GM18519 (cell line): ENCODE data around the gene NPIPB9.

ENCODE experiments used
- ATAC-seq: cut with Tn5 transposase; IDR thresholded peaks from one replicate; pipeline ENCODE4 v1.9.1; 2021; ENCODE audit warnings: mild to moderate bottlenecking, moderate library complexity; ENCODE audit not compliant: unreplicated experiment, low FRiP score

NPIPB9 gene

DNA sequence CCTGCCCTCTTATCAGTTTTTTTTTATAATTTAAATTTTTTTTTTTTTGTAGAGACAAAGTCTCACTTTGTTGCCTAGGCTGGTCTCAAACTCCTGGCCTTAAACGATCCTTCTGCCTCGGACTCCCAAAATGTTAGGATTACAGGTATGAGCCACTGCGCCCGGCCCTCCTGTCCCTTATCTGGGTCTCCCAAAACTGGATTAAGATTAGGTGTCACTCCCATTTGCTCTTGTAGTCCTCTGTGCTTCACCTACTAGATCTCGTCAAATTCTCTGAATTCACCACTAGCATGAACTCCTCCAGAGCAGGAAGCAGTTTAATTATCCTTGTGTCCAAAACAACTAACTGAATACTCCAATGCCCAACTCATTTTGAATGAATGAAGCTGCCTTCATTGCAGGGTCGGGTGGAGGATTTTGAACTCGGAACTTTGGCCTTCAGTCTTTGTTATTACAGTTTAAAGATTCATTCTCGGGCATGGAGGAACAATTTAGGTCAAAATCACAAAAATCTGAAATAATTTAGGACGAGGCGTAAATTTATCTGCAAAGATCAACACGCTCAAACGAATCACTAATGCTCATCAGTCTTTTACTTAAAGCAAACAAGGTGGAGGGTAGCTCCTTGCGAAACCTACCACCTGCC, 70.4 kb downstream of the NPIPB9 start:
- ATAC-seq = no peak
